ENCODE measurements around the gene DOLPP1. TPM values are rescaled to one million over a fixed set of nuclear protein-coding genes. Genes with fewer than 3 reads are reported as not detected.

Gene DOLPP1, protein sequence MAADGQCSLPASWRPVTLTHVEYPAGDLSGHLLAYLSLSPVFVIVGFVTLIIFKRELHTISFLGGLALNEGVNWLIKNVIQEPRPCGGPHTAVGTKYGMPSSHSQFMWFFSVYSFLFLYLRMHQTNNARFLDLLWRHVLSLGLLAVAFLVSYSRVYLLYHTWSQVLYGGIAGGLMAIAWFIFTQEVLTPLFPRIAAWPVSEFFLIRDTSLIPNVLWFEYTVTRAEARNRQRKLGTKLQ
- 8.6 and 8.7 TPM in 2 replicates for total RNA-seq

DNA sequence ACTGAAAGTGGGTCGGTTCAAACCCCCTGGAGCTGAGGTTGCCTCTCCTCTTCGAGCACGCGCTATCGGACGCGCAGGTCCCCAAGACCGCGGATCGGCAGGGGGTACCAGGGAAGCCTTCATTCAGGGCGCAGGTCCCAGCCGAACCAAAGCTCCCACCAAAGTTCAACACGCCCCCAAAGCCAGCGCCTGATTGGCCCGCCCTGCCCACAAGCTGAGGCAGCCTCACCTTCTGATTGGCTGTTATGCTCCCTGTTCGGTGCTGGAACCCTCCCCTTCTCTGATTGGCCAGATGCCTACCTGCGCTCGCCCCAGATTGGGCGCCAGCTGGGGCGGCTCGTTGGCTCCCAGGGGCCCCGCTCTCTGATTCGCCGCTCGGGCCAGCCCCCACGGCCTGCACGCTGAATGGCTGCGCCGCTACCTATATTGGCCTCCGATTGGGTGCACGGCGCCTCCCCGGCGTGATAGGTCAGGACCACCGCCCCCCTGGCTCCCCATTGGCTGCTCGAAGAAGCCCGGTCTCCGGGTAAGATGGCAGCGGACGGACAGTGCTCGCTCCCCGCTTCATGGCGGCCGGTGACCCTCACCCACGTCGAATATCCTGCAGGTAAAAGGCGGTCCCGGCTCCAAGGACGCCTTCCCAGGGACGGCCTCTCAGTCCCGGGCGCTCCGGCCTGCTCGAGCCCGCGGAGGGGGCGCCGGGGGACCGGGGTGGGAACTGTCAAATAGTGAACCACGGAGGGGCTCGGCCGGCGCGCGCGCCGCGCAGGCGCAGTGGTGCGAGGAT is at the start of gene DOLPP1:
Gene DOLPP1, plus strand, starts transcription at position 511 of the 787 bp plus-strand sequence. Its CDS starts 21 bp downstream, at position 532.

DNA sequence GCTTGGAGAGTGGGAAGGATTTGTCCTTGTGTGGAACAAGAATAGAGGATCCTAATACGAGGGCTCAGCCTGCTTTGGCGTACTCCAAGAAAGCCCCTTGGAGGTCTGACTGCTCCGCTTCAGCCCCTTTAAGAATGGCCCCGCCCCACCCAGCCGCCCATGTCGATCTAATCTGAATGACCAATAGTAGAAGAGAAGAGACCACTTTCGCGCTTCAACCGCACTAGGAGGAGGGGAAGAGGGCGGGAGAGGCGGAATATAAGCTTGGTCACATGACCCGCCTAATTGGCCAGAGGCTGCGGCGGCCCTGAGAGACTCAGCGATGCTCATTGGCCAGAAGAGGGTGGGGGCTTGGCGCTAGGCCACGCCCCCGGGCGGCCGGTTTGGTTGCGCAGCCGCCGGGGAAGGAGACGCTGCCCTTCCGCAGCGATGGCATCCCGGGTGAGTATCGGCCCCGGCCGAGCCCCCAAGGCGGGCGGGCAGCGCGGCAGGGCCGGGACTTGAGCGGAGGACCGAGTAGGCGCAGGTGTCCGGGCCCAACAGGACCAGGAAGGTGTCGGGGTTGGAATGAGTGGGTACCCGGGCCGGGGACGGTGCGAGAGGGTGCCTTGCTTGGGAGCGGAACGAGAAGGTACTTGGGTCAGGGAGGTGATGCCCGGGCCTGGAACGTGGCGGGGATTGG is 44.5 kb upstream of the DOLPP1 start, which contains the start of gene MIGA2:
Gene MIGA2, plus strand, starts transcription at position 386 of the 682 bp plus-strand sequence. CDS start 3,969 bp downstream, outside the sequence.

DNA sequence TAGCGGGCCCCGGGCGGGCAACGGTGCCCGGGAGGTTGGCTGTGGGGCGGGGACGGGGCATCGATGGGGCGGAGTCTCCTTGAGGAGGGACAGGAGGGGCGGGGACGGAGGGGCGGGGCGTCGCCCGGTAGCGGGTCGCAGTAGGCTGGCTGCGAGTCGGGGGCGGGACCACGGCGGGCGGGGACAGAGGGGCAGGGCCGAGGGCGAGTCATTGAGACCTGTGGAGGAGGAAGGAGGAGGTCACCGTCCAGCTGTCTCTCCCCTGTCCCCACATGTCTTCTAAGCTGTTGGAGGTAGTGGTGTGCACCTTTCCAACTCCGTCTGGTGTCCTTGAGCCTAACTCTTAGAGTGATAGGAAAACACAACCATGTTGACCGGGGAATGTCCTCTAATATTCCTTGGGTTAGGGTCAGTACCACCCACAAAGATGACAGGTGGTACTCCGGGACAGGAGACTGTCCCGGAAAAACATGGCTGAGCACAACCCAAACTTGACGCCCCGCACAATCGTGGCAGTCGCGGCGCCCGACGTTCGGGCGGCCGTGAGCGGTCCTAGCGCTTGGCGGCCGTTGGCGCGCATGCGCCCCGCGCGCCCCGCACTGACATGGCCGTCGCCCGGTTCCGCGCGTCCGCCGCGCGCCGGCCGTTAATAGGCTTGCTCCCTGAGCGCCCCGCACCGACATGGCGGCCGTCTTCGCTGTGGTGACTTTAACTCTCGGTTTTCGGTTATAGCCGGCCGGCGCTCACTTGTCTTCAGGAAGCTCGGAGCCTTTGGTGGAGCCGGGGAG is 30.0 kb downstream of the DOLPP1 start, which contains the start of the genes CRAT and PTPA:
Gene CRAT, minus strand, starts transcription at position 54 of the 788 bp plus-strand sequence. CDS start 284 bp downstream, outside the sequence.
Gene PTPA, plus strand, starts transcription at position 676 of the 788 bp plus-strand sequence. CDS start 186 bp downstream, outside the sequence.

Other genes with a start within 250 kb of the DOLPP1 start
- 7.6 and 10.3 TPM in 2 replicates for gene KYAT1, start 199.2 kb upstream of the DOLPP1 start, total RNA-seq
- gene LRRC8A, start 199.0 kb upstream of the DOLPP1 start, total RNA-seq, result 64.7 and 65.5 TPM in 2 replicates
- 5.7 and 9.8 TPM in 2 replicates for gene PHYHD1, start 160.1 kb upstream of the DOLPP1 start, total RNA-seq
- 28.4 and 30.3 TPM in 2 replicates for gene DOLK, start 133.5 kb upstream of the DOLPP1 start, total RNA-seq
- 28.2 and 44.8 TPM in 2 replicates for gene NUP188, start 133.4 kb upstream of the DOLPP1 start, total RNA-seq
- 33.4 and 38.2 TPM in 2 replicates for gene SH3GLB2, start 52.8 kb upstream of the DOLPP1 start, total RNA-seq
- gene MIGA2, start 44.5 kb upstream of the DOLPP1 start, total RNA-seq, result 20.1 and 22.7 TPM in 2 replicates
- gene CRAT, start 29.7 kb downstream of the DOLPP1 start, total RNA-seq, result 45.2 and 46.9 TPM in 2 replicates
- gene PTPA, start 30.3 kb downstream of the DOLPP1 start, total RNA-seq, result 173 and 176 TPM in 2 replicates
- gene IER5L, start 97.2 kb downstream of the DOLPP1 start, total RNA-seq, result 93.6 and 93.7 TPM in 2 replicates